Embryonic facial prominence (tissue), 1 donor: ENCODE data around the gene CACNA1I.

ENCODE experiments used
- DNase-seq: peaks from one replicate; pipeline ENCODE4 v3.0.0-alpha.2; 2016; ENCODE audit errors: extremely low spot score

The CACNA1I gene

GRCh38 chr22:39690881-39691605 is 120.5 kb downstream of the CACNA1I start:
- no peak for DNase-seq

- no peak for DNase-seq
Measured at GRCh38 chr22:39693943-39694500, 123.5 kb downstream of the CACNA1I start.

GRCh38 chr22:39697790-39698430 is 127.4 kb downstream of the CACNA1I start:
- DNase-seq = no peak

- DNase-seq = no peak
Measured at GRCh38 chr22:39699631-39700360, 129.2 kb downstream of the CACNA1I start.

- no peak for DNase-seq
Measured at GRCh38 chr22:39700565-39700964, 130.0 kb downstream of the CACNA1I start.

- no peak for DNase-seq
Measured at GRCh38 chr22:39703091-39703490, 132.5 kb downstream of the CACNA1I start.

GRCh38 chr22:39703928-39704639 is 133.5 kb downstream of the CACNA1I start:
- no peak for DNase-seq

GRCh38 chr22:39705386-39705785 is 134.8 kb downstream of the CACNA1I start:
- no peak for DNase-seq

- no peak for DNase-seq
Measured at GRCh38 chr22:39706376-39707140, 136.0 kb downstream of the CACNA1I start.

GRCh38 chr22:39707351-39707750 is 136.8 kb downstream of the CACNA1I start:
- no peak for DNase-seq

- no peak for DNase-seq
Measured at GRCh38 chr22:39707816-39708215, 137.3 kb downstream of the CACNA1I start.

GRCh38 chr22:39710380-39711150 is 140.0 kb downstream of the CACNA1I start:
- DNase-seq = no peak

GRCh38 chr22:39712081-39712480 is 141.5 kb downstream of the CACNA1I start:
- no peak for DNase-seq

- DNase-seq = no peak
Measured at GRCh38 chr22:39712751-39713525, 142.4 kb downstream of the CACNA1I start.

GRCh38 chr22:39713799-39714290 is 143.3 kb downstream of the CACNA1I start:
- no peak for DNase-seq

GRCh38 chr22:39714321-39714720 is 143.8 kb downstream of the CACNA1I start:
- no peak for DNase-seq

GRCh38 chr22:39715778-39716495 is 145.4 kb downstream of the CACNA1I start:
- no peak for DNase-seq

GRCh38 chr22:39716534-39716933 is 146.0 kb downstream of the CACNA1I start:
- no peak for DNase-seq

- DNase-seq = no peak
Measured at GRCh38 chr22:39717099-39717498, 146.5 kb downstream of the CACNA1I start.
